ENCODE measurements around the gene CXCR3.

DNA sequence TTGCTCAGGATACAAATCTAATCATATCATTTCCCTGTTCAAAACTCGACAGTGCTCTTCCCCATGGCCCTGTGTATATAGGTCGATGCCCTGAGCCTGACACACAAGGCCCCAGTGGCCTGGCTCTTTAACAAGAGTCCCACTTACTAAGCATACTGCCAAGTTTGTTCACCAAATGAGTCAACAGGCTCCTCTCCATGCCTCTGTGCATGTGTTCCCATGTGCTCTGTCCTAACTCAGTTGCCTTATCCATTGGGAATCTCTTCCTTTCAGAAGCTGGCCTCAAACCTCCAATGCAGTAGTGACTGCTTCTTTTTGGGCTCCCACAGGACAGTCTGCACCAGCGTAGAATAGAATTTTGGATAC, 18.9 kb upstream of the CXCR3 start:
- no peak for TF ChIP-seq POLR2A (IDR thresholded peaks at IDR 0.05)
- TF ChIP-seq CTCF (IDR thresholded peaks at IDR 0.05): no peak
- TF ChIP-seq EP300 (IDR thresholded peaks at IDR 0.05): no peak
